Ovary (tissue), 9 donors: ENCODE data around the gene WBP2. TPM values are rescaled to one million over a fixed set of nuclear protein-coding genes. Genes with fewer than 3 reads are reported as not detected.
"Not testable (repeated sequence)": the region's sequence is repeated elsewhere in the genome, so short reads cannot be mapped to it uniquely, and the experiment has no call there.

Source experiments
- DNase-seq, 5 donors: peaks; one replicate each; pipeline ENCODE4 v3.0.0-alpha.2; 2019 to 2020
- H3K27ac ChIP-seq, 2 donors: fragments of 200-600 bp; one replicate each; pipeline versions ENCODE4 v1.5.1 to v1.8.0; 2019 to 2022
- H3K27me3 ChIP-seq: fragments of 200-600 bp; one replicate; pipeline ENCODE4 v1.8.0; 2022
- H3K36me3 ChIP-seq: fragments of 200-600 bp; sonication (generic); one replicate; pipeline ENCODE4 v1.5.1; 2019
- H3K4me1 ChIP-seq: one replicate; pipeline ENCODE4 v1.8.1; 2013; ENCODE audit warnings: mild to moderate bottlenecking, moderate library complexity; ENCODE audit not compliant: insufficient read depth
- H3K4me3 ChIP-seq: fragments of 200-600 bp; sonication (generic); one replicate; pipeline ENCODE4 v1.5.1; 2017
- H3K9me3 ChIP-seq, 2 donors: fragments of 200-600 bp in 1 of 2; sonication (generic) in 1 of 2; one replicate each; pipeline versions ENCODE4 v1.5.1 to v1.8.1; 2013 to 2019; ENCODE audit warnings: mild to moderate bottlenecking in 1 of 2, moderate library complexity in 1 of 2
- EP300 ChIP-seq: sonication (generic); formaldehyde crosslinking; IDR thresholded peaks from one replicate; pipeline ENCODE4 v1.6.1; 2017; ENCODE audit warnings: antibody characterized with exemption
- POLR2A ChIP-seq: fragments of 450-650 bp; IDR thresholded peaks from one replicate; pipeline ENCODE4 v1.6.1; 2017; ENCODE audit warnings: antibody characterized with exemption, mild to moderate bottlenecking, moderate library complexity
- WGBS, 3 donors: extraction: QIAGEN DNeasy Blood & Tissue Kit in 1 of 3; methylation state at CpG; one replicate each; pipeline versions ENCODE4 v1.1.5 to v1.1.7; 2013 to 2017; 5-methylcytosine and 5-hydroxymethylcytosine counted together
- intact Hi-C, 4 donors: fragments of 100-400 bp; cut with DNase I; formaldehyde crosslinking; loops; one replicate each; pipeline versions ENCODE4 v1.11.0 to v1.15.1; 2022 to 2023
- polyA plus RNA-seq, 2 donors: library from polyadenylated mRNA; stranded (reverse); fragments of 200-250 nt in 1 of 2; fragments of 350-450 nt in 1 of 2; fragmentation: Illumina TruSeq in 1 of 2; extraction: RNeasy Lipid Tissue Mini Kit (QIAGEN cat#74804) in 1 of 2; gene quantifications; one replicate each; pipeline ENCODE4 v1.2.3, GENCODE V29; 2013 to 2014
- total RNA-seq, 7 donors: library from RNA; depleted of rRNA in 2 of 7; stranded (reverse); fragments of >200 nt in 2 of 7; fragmentation: NEBNext Ultra II Directional in 3 of 7; extraction: Animal tissue kit (Norgen Biotek cat#: 25700) in 3 of 7; gene quantifications; one replicate each; pipeline versions ENCODE4 v1.1.0 to v1.2.4, GENCODE V29; 2016 to 2023
- TF ChIP-seq, protein P1 (sequence below), 3 donors: fragments of 450-650 bp in 2 of 3; fragments of 200-600 bp in 1 of 3; IDR thresholded peaks; one replicate each; pipeline versions ENCODE4 v1.5.1 to v1.8.0; 2016 to 2022; ENCODE audit warnings: antibody characterized with exemption in 3 of 3, mild to moderate bottlenecking in 1 of 3
- donor health status: DM: no; HTN: no; CAD: no; lungs with moderate emphysema.
- donor health status: DM: no; HTN: no; CAD: no.
- donor health status: Bipolar disorder and iron deficiency.
- donor health status: DM: yes; HTN: yes; CAD: no.
- donor health status: DM: no; HTN: no; CAD: no.
- donor health status: DM: yes; HTN: yes; CAD: no.

Gene WBP2
- total and polyA plus RNA-seq, 9 donors: 48.5 to 184 (median 116) TPM

DNA sequence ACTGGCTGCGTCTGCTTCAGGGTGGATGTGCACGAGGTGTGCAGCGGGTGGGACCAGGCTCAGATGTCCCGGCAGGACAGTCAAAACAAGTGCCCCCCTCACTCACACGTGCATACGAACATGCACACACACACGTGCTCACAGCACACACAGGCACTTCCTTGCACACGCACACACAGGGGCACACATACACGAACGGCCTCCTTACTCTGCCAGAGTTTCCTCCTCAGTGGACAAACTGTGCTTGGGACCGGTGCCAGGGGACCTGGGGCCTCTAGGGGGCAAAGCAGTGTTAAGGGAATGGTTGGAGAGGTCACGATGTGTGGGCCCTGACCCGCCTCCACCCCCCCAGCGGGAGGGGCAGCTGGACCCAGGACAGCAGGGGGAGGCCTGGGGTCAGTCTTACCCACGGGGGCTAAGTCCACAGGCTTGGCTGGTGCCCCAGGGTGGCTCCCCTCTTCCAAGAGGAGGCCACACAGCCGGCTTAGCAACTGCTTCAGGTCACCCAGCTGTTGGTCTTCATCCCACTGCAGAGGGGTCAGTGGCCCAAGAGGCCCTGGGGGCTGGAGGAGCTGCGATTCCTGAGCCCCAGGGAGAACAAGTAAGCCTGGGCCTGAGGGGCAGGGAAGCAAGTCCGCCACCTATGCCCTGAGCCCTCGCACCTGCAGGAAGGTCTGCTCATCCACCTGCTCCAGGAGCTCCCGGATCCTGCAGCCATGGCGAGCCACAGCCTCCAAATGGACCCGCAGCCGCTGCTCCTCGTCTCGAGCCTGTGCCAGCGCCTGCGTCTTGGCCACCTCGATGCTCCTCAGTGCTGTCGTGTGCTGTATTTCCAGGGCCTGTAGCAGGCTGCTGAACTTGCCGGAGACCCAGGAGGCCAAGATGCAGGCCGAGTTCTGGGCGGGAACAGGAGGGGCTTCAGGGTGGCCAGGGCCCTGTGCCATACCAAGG is 36.7 kb upstream of the WBP2 start:
- Histone ChIP-seq H3K36me3 (no peaks in the 10 kb centered on the region), H3K27me3 (no peaks in the 10 kb centered on the region), H3K27ac (no peak overlapping the region), H3K4me3 (no peak overlapping the region), H3K9me3 (no peaks in the 10 kb centered on the region), H3K4me1 (peaks cover 8% of the 10 kb centered on the region)
- intact Hi-C loops: no loop called here
- no peak for TF ChIP-seq POLR2A
- TF ChIP-seq, protein P1, sequence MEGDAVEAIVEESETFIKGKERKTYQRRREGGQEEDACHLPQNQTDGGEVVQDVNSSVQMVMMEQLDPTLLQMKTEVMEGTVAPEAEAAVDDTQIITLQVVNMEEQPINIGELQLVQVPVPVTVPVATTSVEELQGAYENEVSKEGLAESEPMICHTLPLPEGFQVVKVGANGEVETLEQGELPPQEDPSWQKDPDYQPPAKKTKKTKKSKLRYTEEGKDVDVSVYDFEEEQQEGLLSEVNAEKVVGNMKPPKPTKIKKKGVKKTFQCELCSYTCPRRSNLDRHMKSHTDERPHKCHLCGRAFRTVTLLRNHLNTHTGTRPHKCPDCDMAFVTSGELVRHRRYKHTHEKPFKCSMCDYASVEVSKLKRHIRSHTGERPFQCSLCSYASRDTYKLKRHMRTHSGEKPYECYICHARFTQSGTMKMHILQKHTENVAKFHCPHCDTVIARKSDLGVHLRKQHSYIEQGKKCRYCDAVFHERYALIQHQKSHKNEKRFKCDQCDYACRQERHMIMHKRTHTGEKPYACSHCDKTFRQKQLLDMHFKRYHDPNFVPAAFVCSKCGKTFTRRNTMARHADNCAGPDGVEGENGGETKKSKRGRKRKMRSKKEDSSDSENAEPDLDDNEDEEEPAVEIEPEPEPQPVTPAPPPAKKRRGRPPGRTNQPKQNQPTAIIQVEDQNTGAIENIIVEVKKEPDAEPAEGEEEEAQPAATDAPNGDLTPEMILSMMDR (IDR thresholded peaks at IDR 0.05): no peak
- TF ChIP-seq EP300: no peak
- peak in 3 of 5 donors; percentile 33 to 75 (median 47) for DNase-seq
- 68 to 73% (median 73%) methylated on average over 31 to 32 of the region's 32 CpGs for WGBS, 3 donors

DNA sequence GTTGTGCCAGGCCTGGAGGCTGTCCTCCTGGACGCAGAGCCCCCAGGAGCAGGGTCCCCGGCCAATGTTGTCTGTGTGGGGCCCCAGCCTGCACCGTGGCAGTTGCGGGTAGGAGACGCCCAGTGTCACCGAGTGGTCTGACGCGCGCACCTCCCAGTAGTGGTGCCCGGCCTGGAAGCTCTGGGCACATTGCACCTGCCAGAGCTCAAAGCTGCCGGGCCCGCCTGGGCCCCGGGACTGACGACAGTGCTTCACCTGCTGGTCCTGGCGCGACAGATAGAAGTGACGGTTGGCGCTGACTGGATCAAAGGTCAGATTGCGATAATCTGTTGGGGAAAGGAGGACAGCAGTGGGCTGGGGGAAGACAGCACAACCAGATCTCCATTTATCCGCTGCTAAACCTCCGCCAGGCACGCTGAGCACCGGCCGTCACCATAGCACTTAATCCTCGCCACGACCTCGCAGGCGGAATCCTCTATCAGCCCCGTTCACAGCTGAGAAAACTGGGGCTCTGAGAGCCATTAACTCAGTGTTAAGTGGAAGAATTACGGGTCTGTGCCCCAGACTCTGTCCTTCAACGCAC is 36.0 kb upstream of the WBP2 start:
- Histone ChIP-seq H3K27ac (no peak overlapping the region), H3K4me1 (peaks cover 8% of the 10 kb centered on the region), H3K36me3 (no peaks in the 10 kb centered on the region), H3K27me3 (no peaks in the 10 kb centered on the region), H3K4me3 (no peak overlapping the region), H3K9me3 (no peaks in the 10 kb centered on the region)
- no peak for TF ChIP-seq POLR2A
- TF ChIP-seq, protein P1 (IDR thresholded peaks at IDR 0.05): no peak
- TF ChIP-seq EP300: no peak
- 87 to 91% (median 89%) methylated on average over 22 to 31 of the region's 31 CpGs for WGBS, 3 donors
- DNase-seq: no peak
- intact Hi-C loops: no loop called here

DNA sequence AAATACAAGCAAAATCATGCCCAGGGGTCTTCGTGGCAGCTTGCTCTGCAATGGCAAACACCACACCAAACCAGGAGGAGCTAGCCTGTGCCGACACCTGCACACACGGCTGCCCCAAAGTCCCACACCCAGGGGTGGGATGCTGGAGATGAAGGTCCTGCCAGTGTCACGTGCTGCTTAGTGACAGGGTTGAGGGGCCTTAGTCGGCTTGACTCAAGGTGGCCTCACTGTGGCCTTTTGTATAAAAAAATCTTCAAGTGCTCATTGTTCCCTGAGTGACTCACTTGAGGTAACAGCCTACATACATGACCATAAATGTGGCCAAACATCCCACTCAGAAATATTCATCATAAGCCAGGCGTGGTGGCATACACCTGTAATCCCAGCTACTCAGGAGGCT is 34.3 kb upstream of the WBP2 start:
- no peak overlapping the region for H3K27ac ChIP-seq
- H3K4me1 ChIP-seq: no peaks in the 10 kb centered on the region
- no peaks in the 10 kb centered on the region for H3K27me3 ChIP-seq
- no peak for TF ChIP-seq EP300
- no peak for TF ChIP-seq POLR2A
- TF ChIP-seq, protein P1 (IDR thresholded peaks at IDR 0.05): no peak
- H3K9me3 ChIP-seq: no peaks in the 10 kb centered on the region
- no peak overlapping the region for H3K4me3 ChIP-seq
- no peaks in the 10 kb centered on the region for H3K36me3 ChIP-seq
- no peak for DNase-seq
- WGBS, 3 donors: 73 to 78% (median 75%) methylated on average over 6 of the region's 6 CpGs
- intact Hi-C loops: no loop called here

DNA sequence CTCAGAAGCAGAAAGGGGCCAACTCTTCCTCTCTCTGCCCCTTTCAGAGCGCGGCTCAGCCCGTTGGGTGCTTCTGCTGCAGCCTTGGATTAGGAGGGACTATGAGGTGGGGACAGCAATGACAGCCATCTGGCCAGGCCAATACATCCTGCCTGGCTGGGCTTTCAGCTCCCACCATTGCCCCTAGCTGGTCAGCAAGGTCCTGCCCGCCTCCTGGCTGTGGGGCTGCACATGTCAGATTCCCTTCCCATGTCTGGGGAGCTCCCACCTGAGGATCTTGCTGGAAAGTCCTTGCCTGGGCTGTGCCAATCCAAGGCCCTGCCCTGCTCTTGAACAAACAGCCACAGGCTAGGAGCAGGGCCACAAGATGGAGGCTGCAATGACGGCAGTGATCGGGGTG is 33.3 kb upstream of the WBP2 start:
- no peak overlapping the region for H3K4me3 ChIP-seq
- no peaks in the 10 kb centered on the region for H3K9me3 ChIP-seq
- DNase-seq: no peak
- TF ChIP-seq EP300: no peak
- TF ChIP-seq POLR2A: no peak
- TF ChIP-seq, protein P1 (IDR thresholded peaks at IDR 0.05): no peak
- no peaks in the 10 kb centered on the region for H3K27me3 ChIP-seq
- H3K36me3 ChIP-seq: no peaks in the 10 kb centered on the region
- no peaks in the 10 kb centered on the region for H3K4me1 ChIP-seq
- WGBS, 3 donors: 82 to 88% (median 86%) methylated on average over 6 of the region's 6 CpGs
- no peak overlapping the region for H3K27ac ChIP-seq
- intact Hi-C loops: no loop called here

DNA sequence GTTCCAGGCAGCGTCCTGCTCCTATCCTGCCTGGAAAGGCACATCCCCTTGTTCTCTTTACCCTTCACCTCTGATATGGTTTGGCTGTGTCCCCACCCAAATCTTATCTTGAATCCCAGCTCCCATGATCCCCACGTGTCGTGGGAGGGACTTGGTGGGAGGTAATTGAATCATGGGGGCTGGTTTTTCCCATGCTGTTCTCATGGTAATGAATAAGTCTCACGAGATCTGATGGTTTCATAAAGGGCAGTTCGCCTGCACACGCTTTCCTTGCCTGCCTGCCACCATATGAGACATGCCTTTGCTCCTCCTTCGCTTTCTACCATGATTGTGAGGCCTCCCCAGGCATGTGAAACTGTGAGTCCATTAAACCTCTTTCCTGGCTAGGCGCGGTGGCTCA is 30.7 kb upstream of the WBP2 start:
- H3K27me3 ChIP-seq, H3K4me3 ChIP-seq, H3K27ac ChIP-seq, H3K9me3 ChIP-seq, H3K4me1 ChIP-seq, intact Hi-C loops, DNase-seq, H3K36me3 ChIP-seq: not testable (repeated sequence)
- WGBS, 3 donors: 73 to 80% (median 78%) methylated on average over 9 of the region's 9 CpGs
